BLaER1 treated with 17β-estradiol and CSF1 and Interleukin-3, amounts not matched to agents 10 nM and 100 nM (cell line): ENCODE data around the gene PREB.
"Not testable (repeated sequence)": the region's sequence is repeated elsewhere in the genome, so short reads cannot be mapped to it uniquely, and the experiment has no call there.

Experiments used
- H3K27ac ChIP-seq, 11 experiments: shearing (Covaris generic); formaldehyde crosslinking; 2 replicates each; pipeline ENCODE4 v1.8.1; 2022
- H3K27me3 ChIP-seq, 11 experiments: shearing (Covaris generic); formaldehyde crosslinking; 2 replicates each; pipeline ENCODE4 v1.8.1; 2022
- H3K36me3 ChIP-seq, 11 experiments: shearing (Covaris generic); formaldehyde crosslinking; 2 replicates each; pipeline ENCODE4 v1.8.1; 2022
- H3K4me1 ChIP-seq, 10 experiments: shearing (Covaris generic); formaldehyde crosslinking; 2 replicates each; pipeline ENCODE4 v1.8.1; 2022
- H3K4me2 ChIP-seq, 11 experiments: shearing (Covaris generic); formaldehyde crosslinking; 2 replicates each; pipeline ENCODE4 v1.8.1; 2022
- H3K4me3 ChIP-seq, 10 experiments: shearing (Covaris generic); formaldehyde crosslinking; 2 replicates each; pipeline ENCODE4 v1.8.1; 2022
- H3K9ac ChIP-seq, 11 experiments: shearing (Covaris generic); formaldehyde crosslinking; 2 replicates each; pipeline ENCODE4 v1.8.1; 2022
- H3K9me3 ChIP-seq, 11 experiments: shearing (Covaris generic); formaldehyde crosslinking; replicated peaks in 1 of 11; 2 replicates each; pipeline ENCODE4 v1.8.1; 2022
- H4K20me1 ChIP-seq, 11 experiments: shearing (Covaris generic); formaldehyde crosslinking; 2 replicates each; pipeline ENCODE4 v1.8.1; 2022
- Cebpa-rat ChIP-seq, 11 experiments: shearing (Covaris generic); IDR thresholded peaks; 2 replicates each; pipeline ENCODE4 v1.8.1; 2022

PREB gene

DNA sequence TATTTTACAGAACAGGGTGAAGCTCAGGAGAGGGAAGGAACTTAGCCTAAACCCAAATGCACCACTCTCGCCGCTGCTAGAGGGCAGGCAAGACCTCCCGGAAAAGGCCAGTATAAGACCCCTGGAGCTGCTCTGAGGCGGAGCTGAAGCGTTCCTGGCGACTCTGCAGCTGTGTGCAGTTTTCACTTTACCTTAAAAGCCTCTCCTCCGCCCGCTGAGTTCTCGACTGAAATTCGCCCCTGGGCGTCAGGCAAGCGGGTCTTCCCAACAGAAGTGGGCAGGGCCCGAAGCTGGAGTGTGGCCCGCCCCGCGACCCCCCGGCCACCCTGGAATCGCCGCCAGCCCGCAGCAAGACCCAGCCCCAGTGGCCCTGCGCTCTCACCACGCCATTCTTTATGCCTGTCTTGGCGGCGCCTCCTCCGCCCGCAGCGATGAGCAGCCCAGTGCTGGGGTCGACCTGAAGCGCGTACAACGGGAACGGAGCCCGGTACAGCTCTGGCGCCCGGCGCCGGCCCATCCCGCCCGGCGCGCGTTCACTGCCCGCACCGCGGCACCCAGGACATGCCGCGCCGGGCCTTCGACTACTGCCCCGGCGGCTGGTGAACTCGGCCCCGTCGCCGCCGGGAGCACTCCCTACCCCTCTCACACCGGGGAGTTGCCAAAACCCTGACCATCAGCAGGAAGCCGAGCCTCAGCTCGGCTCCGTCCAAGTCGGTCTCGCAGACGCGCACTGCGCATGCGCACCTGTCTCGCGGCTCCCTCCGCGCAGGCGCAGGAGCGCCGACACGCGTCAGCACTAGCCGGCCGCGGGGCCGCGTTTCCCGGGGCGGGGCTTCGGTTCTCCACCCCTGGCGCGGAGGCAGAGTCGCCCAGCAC lies at the start of gene PREB:
PREB (minus strand) TSS at position 732 of the 876 bp plus-strand sequence; CDS start at position 517, 215 bp downstream.
- H3K9me3 ChIP-seq, result no peaks in the 10 kb centered on the region
- H3K4me3 ChIP-seq, result peak within 1 kb of the TSS; percentile 85 to 100 (median 95)
- H3K36me3 ChIP-seq, result peaks cover 38 to 43% (median 40%) of the 10 kb centered on the region in 11 experiments
- peaks cover 22 to 32% (median 26%) of the 10 kb centered on the region in 10 experiments for H3K4me1 ChIP-seq
- peak within 1 kb of the TSS; percentile 86 to 98 (median 92) for H3K9ac ChIP-seq
- no peaks in the 10 kb centered on the region for H3K27me3 ChIP-seq
- peaks cover 23 to 48% (median 45%) of the 10 kb centered on the region in 11 experiments; a peak in 21 of 22 replicates for H4K20me1 ChIP-seq
- H3K4me2 ChIP-seq, result peak within 1 kb of the TSS; percentile 80 to 97 (median 91)
- no peak for TF ChIP-seq Cebpa-rat (IDR thresholded peaks at IDR 0.05)
- H3K27ac ChIP-seq, result peak within 1 kb of the TSS; percentile 81 to 94 (median 88)

DNA sequence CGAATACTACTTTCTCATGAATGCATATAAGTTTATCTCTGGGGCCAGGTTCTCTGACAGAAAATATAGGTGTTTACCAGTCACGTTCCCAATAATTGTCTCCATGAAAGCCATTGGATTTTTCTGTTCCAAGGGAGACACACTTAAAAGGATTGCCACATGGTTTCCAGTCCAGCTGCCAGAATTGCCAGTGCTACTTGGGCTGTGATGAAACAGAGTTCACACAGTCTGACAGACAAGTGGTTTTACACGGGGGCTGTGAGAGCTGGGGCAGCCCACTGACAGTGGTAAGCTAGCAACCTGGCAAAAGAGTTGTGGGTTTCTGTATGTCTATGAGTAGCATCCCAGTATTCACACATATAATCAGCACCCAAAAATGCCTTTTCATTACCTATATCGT lies 49.7 kb upstream of the PREB start:
- Histone ChIP-seq H3K4me3 (no peak overlapping the region), H3K9me3 (no peaks in the 10 kb centered on the region), H4K20me1 (no peaks in the 10 kb centered on the region), H3K4me2 (no peak overlapping the region), H3K4me1 (0 out of 20 replicates have a peak, but pooled peaks cover 0 to 6% (median 0%) of the 10 kb centered on the region in 10 experiments), H3K27me3 (no peaks in the 10 kb centered on the region), H3K27ac (no peak overlapping the region), H3K36me3 (no peaks in the 10 kb centered on the region), H3K9ac (no peak overlapping the region)
- TF ChIP-seq Cebpa-rat (IDR thresholded peaks at IDR 0.05), result no peak

- Histone ChIP-seq H3K27me3 (no peaks in the 10 kb centered on the region), H4K20me1 (no peaks in the 10 kb centered on the region), H3K36me3 (no peaks in the 10 kb centered on the region), H3K4me2 (no peak overlapping the region), H3K9me3 (no peaks in the 10 kb centered on the region), H3K27ac (no peak overlapping the region), H3K4me3 (no peak overlapping the region), H3K4me1 (0 out of 20 replicates have a peak, but pooled peaks cover 0 to 6% (median 0%) of the 10 kb centered on the region in 10 experiments), H3K9ac (no peak overlapping the region)
- no peak for TF ChIP-seq Cebpa-rat (IDR thresholded peaks at IDR 0.05)
Observed at GRCh38 chr2:27182346-27182745, 47.9 kb upstream of the PREB start.

GRCh38 chr2:27179344-27180000 lies 45.0 kb upstream of the PREB start:
- H3K4me3 ChIP-seq, result no peak overlapping the region
- H3K27ac ChIP-seq, result no peak overlapping the region
- no peaks in the 10 kb centered on the region for H3K36me3 ChIP-seq
- no peak overlapping the region for H3K9ac ChIP-seq
- no peaks in the 10 kb centered on the region for H3K4me1 ChIP-seq
- H3K27me3 ChIP-seq, result no peaks in the 10 kb centered on the region
- H3K9me3 ChIP-seq, result no peaks in the 10 kb centered on the region
- TF ChIP-seq Cebpa-rat (IDR thresholded peaks at IDR 0.05), result no peak
- H4K20me1 ChIP-seq, result no peaks in the 10 kb centered on the region
- H3K4me2 ChIP-seq, result no peak overlapping the region

GRCh38 chr2:27178469-27178868 lies 44.0 kb upstream of the PREB start:
- no peaks in the 10 kb centered on the region for H3K36me3 ChIP-seq
- H3K9me3 ChIP-seq, result no peaks in the 10 kb centered on the region
- H3K4me1 ChIP-seq, result no peaks in the 10 kb centered on the region
- no peak overlapping the region for H3K9ac ChIP-seq
- no peak overlapping the region for H3K27ac ChIP-seq
- no peak overlapping the region for H3K4me2 ChIP-seq
- no peak for TF ChIP-seq Cebpa-rat (IDR thresholded peaks at IDR 0.05)
- H3K27me3 ChIP-seq, result no peaks in the 10 kb centered on the region
- H4K20me1 ChIP-seq, result no peaks in the 10 kb centered on the region
- H3K4me3 ChIP-seq, result no peak overlapping the region

GRCh38 chr2:27177441-27178351 lies 43.3 kb upstream of the PREB start:
- Histone ChIP-seq H3K4me2 (no peak overlapping the region), H3K4me1 (peaks cover 0 to 4% (median 0%) of the 10 kb centered on the region in 10 experiments; a peak in 4 of 20 replicates), H3K9ac (no peak overlapping the region), H3K36me3 (no peaks in the 10 kb centered on the region), H3K4me3 (no peak overlapping the region), H3K27me3 (no peaks in the 10 kb centered on the region), H4K20me1 (no peaks in the 10 kb centered on the region), H3K9me3 (no peaks in the 10 kb centered on the region), H3K27ac (no peak overlapping the region)
- TF ChIP-seq Cebpa-rat (IDR thresholded peaks at IDR 0.05), result no peak

GRCh38 chr2:27175781-27176180 lies 41.3 kb upstream of the PREB start:
- not testable (repeated sequence) for H4K20me1 ChIP-seq, H3K4me3 ChIP-seq, H3K9me3 ChIP-seq, H3K9ac ChIP-seq, H3K27ac ChIP-seq, H3K27me3 ChIP-seq, H3K4me2 ChIP-seq, H3K36me3 ChIP-seq
- peaks cover 0 to 12% (median under 1%) of the 10 kb centered on the region in 10 experiments; a peak in 7 of 20 replicates for H3K4me1 ChIP-seq

- no peak overlapping the region for H3K4me2 ChIP-seq
- no peaks in the 10 kb centered on the region for H3K9me3 ChIP-seq
- H3K4me3 ChIP-seq, result no peak overlapping the region
- H3K36me3 ChIP-seq, result no peaks in the 10 kb centered on the region
- no peak overlapping the region for H3K27ac ChIP-seq
- TF ChIP-seq Cebpa-rat (IDR thresholded peaks at IDR 0.05), result no peak
- no peak overlapping the region for H3K9ac ChIP-seq
- peaks cover 3 to 17% (median 5%) of the 10 kb centered on the region in 10 experiments; a peak in 19 of 20 replicates for H3K4me1 ChIP-seq
- H3K27me3 ChIP-seq, result no peaks in the 10 kb centered on the region
- H4K20me1 ChIP-seq, result no peaks in the 10 kb centered on the region
Observed at GRCh38 chr2:27175330-27175729, 40.9 kb upstream of the PREB start.

DNA sequence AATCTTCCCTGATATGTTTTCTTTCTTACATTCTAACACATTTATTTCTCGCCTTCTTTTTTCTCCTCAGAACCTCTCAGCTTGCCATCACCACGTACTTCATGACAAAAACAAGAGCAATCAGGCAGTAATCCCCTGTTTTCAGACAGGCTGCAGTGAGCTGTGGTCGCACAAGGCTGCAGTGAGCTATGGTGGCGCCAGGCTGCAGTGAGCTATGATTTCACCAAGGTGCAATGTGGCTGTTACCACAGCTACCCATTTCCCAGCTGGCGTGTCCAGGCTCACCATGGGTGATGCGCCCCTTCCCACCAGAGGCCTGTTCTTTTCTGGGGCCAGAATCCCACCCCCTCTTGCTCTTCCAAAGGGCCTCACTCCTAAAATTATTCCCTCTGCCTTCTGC lies 40.2 kb upstream of the PREB start:
- TF ChIP-seq Cebpa-rat (IDR thresholded peaks at IDR 0.05), result no peak
- Histone ChIP-seq H3K27me3 (no peaks in the 10 kb centered on the region), H3K36me3 (no peaks in the 10 kb centered on the region), H4K20me1 (no peaks in the 10 kb centered on the region), H3K9me3 (no peaks in the 10 kb centered on the region), H3K9ac (no peak overlapping the region), H3K4me1 (peaks cover 7 to 23% (median 10%) of the 10 kb centered on the region in 10 experiments; a peak in 19 of 20 replicates), H3K27ac (no peak overlapping the region), H3K4me2 (no peak overlapping the region), H3K4me3 (no peak overlapping the region)
